ENCODE data around the gene ZNF474. TPM values are rescaled to one million over a fixed set of nuclear protein-coding genes. Genes with fewer than 3 reads are reported as not detected.

The ZNF474 gene
- total RNA-seq, 1 donor from 2014 or later, result not detected

DNA sequence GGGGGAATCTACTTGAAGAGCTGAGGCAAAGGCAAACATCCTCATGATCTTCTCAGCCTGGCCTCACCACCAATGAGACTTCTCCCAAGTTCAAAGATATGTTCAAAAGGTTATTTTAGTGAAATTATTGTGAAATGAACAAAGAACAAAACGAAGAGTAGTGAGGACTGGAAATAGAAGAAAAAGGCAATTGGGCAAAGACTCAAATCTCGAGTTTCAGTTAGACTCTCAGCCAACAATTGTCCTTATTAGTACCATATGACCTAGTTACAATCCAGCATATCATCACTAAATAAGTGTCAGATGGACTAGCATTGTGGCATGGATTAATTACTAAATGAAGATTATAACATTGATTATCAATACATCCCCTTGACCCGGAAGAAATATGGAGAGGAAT is 9.0 kb downstream of the ZNF474 start:
- H3K4me3 Mint-ChIP-seq (ENCODE audit: unreplicated experiment), result no peak overlapping the region
- H3K4me1 Mint-ChIP-seq (ENCODE audit: unreplicated experiment), result peaks cover 9% of the 10 kb centered on the region
- H3K36me3 Mint-ChIP-seq (ENCODE audit: unreplicated experiment), result no peaks in the 10 kb centered on the region
- H3K27ac Mint-ChIP-seq (ENCODE audit: unreplicated experiment), result no peak overlapping the region
- no peaks in the 10 kb centered on the region for H3K27me3 Mint-ChIP-seq (ENCODE audit: unreplicated experiment)
- H3K9me3 Mint-ChIP-seq (ENCODE audit: unreplicated experiment), result no peaks in the 10 kb centered on the region
- no peak for DNase-seq (ENCODE audit: extremely low spot score, unreplicated experiment)
- TF ChIP-seq, protein P1, sequence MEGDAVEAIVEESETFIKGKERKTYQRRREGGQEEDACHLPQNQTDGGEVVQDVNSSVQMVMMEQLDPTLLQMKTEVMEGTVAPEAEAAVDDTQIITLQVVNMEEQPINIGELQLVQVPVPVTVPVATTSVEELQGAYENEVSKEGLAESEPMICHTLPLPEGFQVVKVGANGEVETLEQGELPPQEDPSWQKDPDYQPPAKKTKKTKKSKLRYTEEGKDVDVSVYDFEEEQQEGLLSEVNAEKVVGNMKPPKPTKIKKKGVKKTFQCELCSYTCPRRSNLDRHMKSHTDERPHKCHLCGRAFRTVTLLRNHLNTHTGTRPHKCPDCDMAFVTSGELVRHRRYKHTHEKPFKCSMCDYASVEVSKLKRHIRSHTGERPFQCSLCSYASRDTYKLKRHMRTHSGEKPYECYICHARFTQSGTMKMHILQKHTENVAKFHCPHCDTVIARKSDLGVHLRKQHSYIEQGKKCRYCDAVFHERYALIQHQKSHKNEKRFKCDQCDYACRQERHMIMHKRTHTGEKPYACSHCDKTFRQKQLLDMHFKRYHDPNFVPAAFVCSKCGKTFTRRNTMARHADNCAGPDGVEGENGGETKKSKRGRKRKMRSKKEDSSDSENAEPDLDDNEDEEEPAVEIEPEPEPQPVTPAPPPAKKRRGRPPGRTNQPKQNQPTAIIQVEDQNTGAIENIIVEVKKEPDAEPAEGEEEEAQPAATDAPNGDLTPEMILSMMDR (IDR thresholded peaks at IDR 0.05), result no peak

DNA sequence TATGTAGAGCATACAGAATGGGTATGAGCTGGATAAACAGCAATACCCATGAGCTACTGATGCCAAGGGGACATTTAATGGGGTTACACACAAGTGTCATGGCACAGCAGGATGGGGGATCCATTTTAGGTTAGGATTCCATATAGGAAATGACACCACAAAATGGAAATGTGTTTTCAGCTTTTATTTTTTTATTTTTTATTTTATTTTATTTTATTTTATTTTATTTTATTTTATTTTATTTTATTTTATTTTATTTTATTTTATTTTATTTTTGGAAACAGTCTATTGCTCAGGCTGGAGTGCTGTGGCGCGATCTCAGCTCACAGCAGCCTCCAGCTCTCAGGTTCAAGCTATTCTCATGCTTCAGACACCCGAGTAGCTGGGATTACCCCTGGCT is 11.6 kb downstream of the ZNF474 start:
- Mint-ChIP-seq H3K9me3 (ENCODE audit: unreplicated experiment) (no peaks in the 10 kb centered on the region), H3K4me3 (ENCODE audit: unreplicated experiment) (no peak overlapping the region), H3K4me1 (ENCODE audit: unreplicated experiment) (peaks cover 9% of the 10 kb centered on the region), H3K27ac (ENCODE audit: unreplicated experiment) (no peak overlapping the region), H3K36me3 (ENCODE audit: unreplicated experiment) (no peaks in the 10 kb centered on the region), H3K27me3 (ENCODE audit: unreplicated experiment) (no peaks in the 10 kb centered on the region)
- TF ChIP-seq, protein P1 (IDR thresholded peaks at IDR 0.05), result no peak
- no peak for DNase-seq (ENCODE audit: extremely low spot score, unreplicated experiment)

DNA sequence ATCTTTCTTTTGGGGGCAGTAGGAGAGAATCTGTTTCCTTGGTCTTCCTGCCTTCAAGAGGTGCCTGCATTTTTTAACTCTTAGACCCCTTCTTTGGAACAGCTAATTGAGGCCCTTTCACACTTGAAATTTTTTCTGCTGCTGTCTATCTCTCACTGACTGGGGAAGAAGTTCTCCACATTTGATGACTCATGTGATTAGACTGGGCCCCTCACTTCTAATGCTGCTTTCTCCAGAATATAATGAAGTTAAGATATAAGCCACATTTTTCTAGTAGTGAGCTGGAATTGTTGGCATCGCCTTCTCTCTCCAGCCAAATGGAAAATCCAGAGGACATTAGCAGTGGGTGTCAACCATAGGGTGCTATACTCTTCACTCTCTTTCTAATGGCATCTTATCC is 12.4 kb downstream of the ZNF474 start:
- H3K4me1 Mint-ChIP-seq (ENCODE audit: unreplicated experiment), result peaks cover 9% of the 10 kb centered on the region
- H3K36me3 Mint-ChIP-seq (ENCODE audit: unreplicated experiment), result no peaks in the 10 kb centered on the region
- DNase-seq (ENCODE audit: extremely low spot score, unreplicated experiment), result no peak
- no peak overlapping the region for H3K4me3 Mint-ChIP-seq (ENCODE audit: unreplicated experiment)
- TF ChIP-seq, protein P1 (IDR thresholded peaks at IDR 0.05), result no peak
- H3K9me3 Mint-ChIP-seq (ENCODE audit: unreplicated experiment), result no peaks in the 10 kb centered on the region
- H3K27ac Mint-ChIP-seq (ENCODE audit: unreplicated experiment), result no peak overlapping the region
- no peaks in the 10 kb centered on the region for H3K27me3 Mint-ChIP-seq (ENCODE audit: unreplicated experiment)

DNA sequence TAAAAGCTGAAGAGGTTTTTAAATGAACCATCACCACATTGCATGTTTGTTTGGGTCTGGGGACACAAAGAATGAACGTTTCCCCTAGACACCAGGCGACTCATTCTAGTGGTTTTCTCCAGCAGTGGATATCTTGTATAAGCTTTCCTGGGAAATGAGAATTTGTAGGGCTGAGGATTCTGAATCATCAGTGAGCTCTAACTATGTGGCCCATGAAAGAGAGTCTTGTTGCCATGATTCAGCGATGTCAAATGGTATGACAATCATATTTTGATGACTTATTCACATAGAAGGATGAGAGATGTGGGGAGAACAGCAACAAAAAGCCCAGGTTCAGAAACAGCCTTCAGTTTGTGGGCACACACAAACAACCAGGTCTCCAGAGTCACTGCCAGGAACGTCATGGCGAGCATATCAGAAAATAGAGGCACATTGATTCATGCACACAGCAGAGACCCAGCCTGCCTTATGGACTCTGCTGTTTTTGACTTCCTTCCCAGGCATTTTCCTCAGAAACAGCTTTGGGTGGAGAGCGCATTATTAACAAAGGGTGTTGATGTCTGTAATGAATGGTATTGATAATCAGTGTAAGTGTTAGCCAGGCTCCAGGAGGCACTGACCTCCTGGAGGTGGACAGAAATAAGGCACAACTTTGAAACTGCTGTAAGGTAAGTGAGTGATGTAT is 13.3 kb downstream of the ZNF474 start:
- Mint-ChIP-seq H3K9me3 (ENCODE audit: unreplicated experiment) (no peaks in the 10 kb centered on the region), H3K4me1 (ENCODE audit: unreplicated experiment) (peaks cover 9% of the 10 kb centered on the region), H3K36me3 (ENCODE audit: unreplicated experiment) (no peaks in the 10 kb centered on the region), H3K27me3 (ENCODE audit: unreplicated experiment) (no peaks in the 10 kb centered on the region), H3K4me3 (ENCODE audit: unreplicated experiment) (no peak overlapping the region), H3K27ac (ENCODE audit: unreplicated experiment) (peak overlapping the region; percentile 29)
- no peak for DNase-seq (ENCODE audit: extremely low spot score, unreplicated experiment)
- TF ChIP-seq, protein P1 (IDR thresholded peaks at IDR 0.05), result no peak

DNA sequence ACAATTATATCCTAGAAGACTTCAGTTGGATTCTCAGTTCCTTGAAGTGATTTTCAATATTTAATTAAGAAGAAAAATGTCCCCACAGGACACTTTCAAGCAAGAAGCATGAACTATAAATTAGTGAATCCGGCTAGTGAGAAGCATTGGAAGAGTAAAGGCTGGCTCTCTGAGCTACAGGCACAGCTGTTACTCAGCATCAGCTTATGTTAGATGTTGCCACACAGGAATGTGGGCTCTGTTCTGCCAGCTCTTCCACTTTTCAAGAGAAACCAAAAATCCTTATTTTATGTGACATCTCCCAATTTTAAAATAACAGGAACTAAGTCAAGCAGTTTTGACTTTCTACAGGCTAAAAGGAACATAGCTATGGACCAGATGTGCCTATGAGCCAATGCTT is 14.9 kb downstream of the ZNF474 start:
- Mint-ChIP-seq H3K9me3 (ENCODE audit: unreplicated experiment) (no peaks in the 10 kb centered on the region), H3K4me1 (ENCODE audit: unreplicated experiment) (peaks cover 9% of the 10 kb centered on the region), H3K27ac (ENCODE audit: unreplicated experiment) (no peak overlapping the region), H3K4me3 (ENCODE audit: unreplicated experiment) (no peak overlapping the region), H3K27me3 (ENCODE audit: unreplicated experiment) (no peaks in the 10 kb centered on the region), H3K36me3 (ENCODE audit: unreplicated experiment) (no peaks in the 10 kb centered on the region)
- TF ChIP-seq, protein P1 (IDR thresholded peaks at IDR 0.05), result no peak
- DNase-seq (ENCODE audit: extremely low spot score, unreplicated experiment), result no peak

Data from osteocyte (in vitro differentiated cells).